H1 (cell line): Measurements from ENCODE around the gene BCKDHB. TPM values are rescaled to one million over a fixed set of nuclear protein-coding genes. Genes with fewer than 3 reads are reported as not detected.

Source experiments
- CTCF ChIA-PET: fragments of 300-600 bp; sonication (Branson Sonifier 250); formaldehyde crosslinking; loops from one replicate; lab custom pipeline; 2021; ENCODE audit not compliant: partially characterized antibody; lab: Charles Lee
- POLR2A ChIA-PET: fragments of 300-600 bp; sonication (Branson Sonifier 250); formaldehyde crosslinking; loops from one replicate; lab custom pipeline; 2021; ENCODE audit warnings: inconsistent platforms; ENCODE audit not compliant: partially characterized antibody; lab: Charles Lee
- DNase-seq, 2 experiments: peaks; one replicate each; pipeline versions ENCODE4 v3.0.0 to v3.0.0-alpha.2; 2010 to 2022; ENCODE audit warnings: low spot score in 2 of 2, low read depth in 1 of 2, mixed read lengths in 1 of 2
- FAIRE-seq: peaks from 2 replicates; lab custom pipeline; 2011; peaks lifted over from hg19 to GRCh38; lab: Jason Lieb, UNC
- H2AFZ ChIP-seq: 2 replicates; pipeline ENCODE4 v1.8.1; 2012; ENCODE audit warnings: low read length, inconsistent platforms
- H2AK5ac ChIP-seq: 2 replicates; pipeline ENCODE4 v1.6.1; 2013; ENCODE audit warnings: low read depth, low read length
- H2BK120ac ChIP-seq: replicated peaks from 2 replicates; pipeline ENCODE3; 2013; ENCODE audit warnings: low read depth, low read length, inconsistent platforms
- H2BK12ac ChIP-seq: 2 replicates; pipeline ENCODE4 v1.6.1; 2013; ENCODE audit warnings: low read depth, low read length
- H2BK15ac ChIP-seq: 2 replicates; pipeline ENCODE4 v1.6.1; 2013; ENCODE audit warnings: low read length
- H2BK20ac ChIP-seq: 2 replicates; pipeline ENCODE4 v1.6.1; 2013; ENCODE audit warnings: low read length
- H2BK5ac ChIP-seq: 2 replicates; pipeline ENCODE4 v1.6.1; 2013; ENCODE audit warnings: low read depth, low read length
- H3K14ac ChIP-seq: 2 replicates; pipeline ENCODE4 v1.6.1; 2013; ENCODE audit warnings: inconsistent platforms; ENCODE audit not compliant: insufficient read length
- H3K18ac ChIP-seq: 2 replicates; pipeline ENCODE4 v1.6.1; 2013; ENCODE audit warnings: low read length; ENCODE audit errors: extremely low read depth
- H3K23ac ChIP-seq: 2 replicates; pipeline ENCODE4 v1.6.1; 2013; ENCODE audit warnings: inconsistent platforms; ENCODE audit not compliant: insufficient read length
- H3K23me2 ChIP-seq: 2 replicates; pipeline ENCODE4 v1.6.1; 2013; ENCODE audit warnings: low read depth, low read length
- H3K27ac ChIP-seq: 2 replicates; pipeline ENCODE4 v1.6.1; 2011; ENCODE audit warnings: low read depth, low read length, inconsistent platforms
- H3K27me3 ChIP-seq, 4 experiments: replicated peaks in 1 of 4; 1 replicate in 1 of 4; 2 replicates in 3 of 4; pipeline versions ENCODE4 v1.6.1 to v1.8.1; 2011 to 2013; ENCODE audit warnings: low read length in 3 of 4, mild to moderate bottlenecking in 3 of 4, inconsistent platforms in 2 of 4, mixed read lengths in 2 of 4, moderate library complexity in 1 of 4; ENCODE audit not compliant: control insufficient read depth in 3 of 4, insufficient read depth in 3 of 4; ENCODE audit errors: extremely low read depth in 1 of 4
- H3K36me3 ChIP-seq, 4 experiments: 2 replicates each; pipeline versions ENCODE4 v1.6.1 to v1.8.1; 2011 to 2013; ENCODE audit warnings: mild to moderate bottlenecking in 4 of 4, low read length in 3 of 4, moderate library complexity in 2 of 4, control low read depth in 1 of 4, inconsistent platforms in 1 of 4; ENCODE audit not compliant: insufficient read depth in 4 of 4, control insufficient read depth in 2 of 4
- H3K4ac ChIP-seq: replicated peaks from 2 replicates; pipeline ENCODE3; 2013; ENCODE audit warnings: low read length, low read depth, mixed read lengths, inconsistent platforms; ENCODE audit not compliant: insufficient read length
- H3K4me1 ChIP-seq, 4 experiments: replicated peaks in 1 of 4; 1 replicate in 1 of 4; 2 replicates in 3 of 4; pipeline versions ENCODE4 v1.6.1 to v1.8.1; 2011 to 2013; ENCODE audit warnings: low read length in 3 of 4, inconsistent platforms in 2 of 4, mixed read lengths in 1 of 4; ENCODE audit not compliant: insufficient read depth in 4 of 4, control insufficient read depth in 3 of 4
- H3K4me2 ChIP-seq, 2 experiments: 2 replicates each; pipeline versions ENCODE4 v1.6.1 to v1.8.1; 2011 to 2013; ENCODE audit warnings: low read depth in 2 of 2, low read length in 2 of 2, control low read depth in 1 of 2, inconsistent platforms in 1 of 2, mild to moderate bottlenecking in 1 of 2; ENCODE audit not compliant: insufficient read depth in 1 of 2
- H3K4me3 ChIP-seq, 4 experiments: fragments of 200-600, 300-600 bp in 1 of 4; sonication (generic), shearing (Covaris generic), sonication (Bioruptor Twin) in 1 of 4; 2 replicates each; pipeline versions ENCODE4 v1.5.1 to v1.8.1; 2011 to 2016; ENCODE audit warnings: low read length in 4 of 4, low read depth in 3 of 4, control low read depth in 2 of 4, inconsistent platforms in 2 of 4, mild to moderate bottlenecking in 2 of 4, mixed read lengths in 1 of 4, moderate library complexity in 1 of 4; ENCODE audit not compliant: insufficient read depth in 2 of 4; ENCODE audit errors: extremely low read depth in 1 of 4
- H3K56ac ChIP-seq: replicated peaks from 2 replicates; pipeline ENCODE3; 2013; ENCODE audit warnings: low read depth, mild to moderate bottlenecking, mixed read lengths, low read length, inconsistent platforms; ENCODE audit not compliant: insufficient read length
- H3K79me1 ChIP-seq: 2 replicates; pipeline ENCODE4 v1.6.1; 2013; ENCODE audit warnings: low read depth, low read length, control low read depth
- H3K79me2 ChIP-seq, 2 experiments: 2 replicates each; pipeline versions ENCODE4 v1.6.1 to v1.8.1; 2012 to 2013; ENCODE audit warnings: low read length in 2 of 2, mild to moderate bottlenecking in 2 of 2, inconsistent platforms in 1 of 2; ENCODE audit not compliant: insufficient read depth in 2 of 2, control insufficient read depth in 1 of 2
- H3K9ac ChIP-seq, 4 experiments: replicated peaks in 1 of 4; 1 replicate in 1 of 4; 2 replicates in 3 of 4; pipeline versions ENCODE4 v1.6.1 to v1.8.1; 2011 to 2013; ENCODE audit warnings: low read depth in 3 of 4, low read length in 3 of 4, control low read depth in 2 of 4, mild to moderate bottlenecking in 2 of 4, moderate library complexity in 2 of 4, inconsistent platforms in 1 of 4; ENCODE audit errors: extremely low read depth in 1 of 4
- H3K9me3 ChIP-seq, 2 experiments: 2 replicates each; pipeline versions ENCODE4 v1.6.1 to v1.8.1; 2012 to 2013; ENCODE audit warnings: mild to moderate bottlenecking in 2 of 2, moderate library complexity in 2 of 2, control low read depth in 1 of 2, inconsistent platforms in 1 of 2, low read depth in 1 of 2, low read length in 1 of 2, mixed read lengths in 1 of 2; ENCODE audit not compliant: insufficient read depth in 2 of 2
- H4K20me1 ChIP-seq, 2 experiments: replicated peaks in 1 of 2; 2 replicates each; pipeline versions ENCODE3 to v1.8.1; 2011 to 2013; ENCODE audit warnings: inconsistent platforms in 2 of 2, low read length in 2 of 2, mild to moderate bottlenecking in 1 of 2; ENCODE audit not compliant: insufficient read depth in 2 of 2, control insufficient read depth in 1 of 2
- H4K5ac ChIP-seq: 2 replicates; pipeline ENCODE4 v1.6.1; 2013; ENCODE audit warnings: low read length, low read depth, mixed read lengths, inconsistent platforms; ENCODE audit not compliant: insufficient read length
- H4K8ac ChIP-seq: 2 replicates; pipeline ENCODE4 v1.8.0; 2013; ENCODE audit warnings: mild to moderate bottlenecking, moderate library complexity, low read length, inconsistent platforms; ENCODE audit not compliant: insufficient read depth; ENCODE audit errors: extremely low read depth
- H4K91ac ChIP-seq: replicated peaks from 2 replicates; pipeline ENCODE3; 2013; ENCODE audit warnings: low read length, mixed read lengths, inconsistent platforms; ENCODE audit not compliant: insufficient read length
- BACH1 ChIP-seq: IDR thresholded peaks from 2 replicates; pipeline ENCODE4 v1.6.1; 2012; ENCODE audit warnings: low read length, improper control_type of control experiment
- BCL11A ChIP-seq, 2 experiments: IDR thresholded peaks; one replicate each; pipeline ENCODE4 v1.6.1; 2011; ENCODE audit warnings: low read depth in 2 of 2, low read length in 2 of 2, mild to moderate bottlenecking in 2 of 2
- BRCA1 ChIP-seq: IDR thresholded peaks from 2 replicates; pipeline ENCODE4 v1.6.1; 2012; ENCODE audit warnings: low read depth, low read length, improper control_type of control experiment
- CHD1 ChIP-seq: IDR thresholded peaks from 2 replicates; pipeline ENCODE4 v1.6.1; 2012; ENCODE audit warnings: low read depth, low read length, improper control_type of control experiment
- CHD2 ChIP-seq: IDR thresholded peaks from 2 replicates; pipeline ENCODE4 v1.6.1; 2012; ENCODE audit warnings: low read length, improper control_type of control experiment
- HDAC2 ChIP-seq, 2 experiments: fragments of 300-600 bp in 1 of 2; sonication (generic) in 1 of 2; IDR thresholded peaks; 2 replicates each; pipeline ENCODE4 v1.6.1; 2011 to 2012; ENCODE audit warnings: low read depth in 2 of 2, low read length in 2 of 2, mild to moderate bottlenecking in 2 of 2, moderate library complexity in 2 of 2, borderline replicate concordance in 1 of 2, inconsistent platforms in 1 of 2
- POU5F1 ChIP-seq: IDR thresholded peaks from 2 replicates; pipeline ENCODE4 v1.6.1; 2011; ENCODE audit warnings: low read depth, mild to moderate bottlenecking, low read length, moderate library complexity
- SP4 ChIP-seq: IDR thresholded peaks from 2 replicates; pipeline ENCODE4 v1.6.1; 2012; ENCODE audit warnings: low read length, inconsistent platforms
- SUZ12 ChIP-seq: fragments of 200-600 bp; sonication (generic); IDR thresholded peaks from 2 replicates; pipeline ENCODE4 v1.6.1; 2012; ENCODE audit warnings: mild to moderate bottlenecking, inconsistent platforms, low read length, moderate library complexity, mixed read lengths
- WGBS, 2 experiments: shearing (Covaris generic) in 1 of 2; methylation state at CpG; one replicate each; pipeline versions ENCODE4 v1.1.6 to v1.1.7; 2013 to 2015; ENCODE audit warnings: low lambda C conversion rate in 2 of 2, mixed read lengths in 2 of 2, inconsistent platforms in 1 of 2, low coverage in 1 of 2, missing lambda C conversion rate in 1 of 2; ENCODE audit not compliant: insufficient replicate concordance in 2 of 2, insufficient coverage in 1 of 2, insufficient read length in 1 of 2; ENCODE audit errors: extremely low coverage in 1 of 2, missing lambda C conversion rate in 1 of 2; 5-methylcytosine and 5-hydroxymethylcytosine counted together
- polyA plus RNA-seq, 7 experiments: library from polyadenylated mRNA; depleted of rRNA in 3 of 7; stranded (reverse) in 5 of 7; unstranded in 2 of 7; fragments of >200 nt in 5 of 7; fragments of 200-250 nt in 2 of 7; gene quantifications; 1 replicate in 5 of 7; 2 replicates in 1 of 7; 4 replicates in 1 of 7; pipeline versions ENCODE4 v1.2.1 to v1.2.3, GENCODE V29; 2011 to 2013; ENCODE audit warnings: missing spikeins in 2 of 7, mixed read lengths in 2 of 7
- total RNA-seq: library from RNA; stranded (reverse); fragmentation: NEBNext Ultra II Directional; extraction: Animal tissue kit (Norgen Biotek cat#: 25700); gene quantifications from 2 replicates; pipeline ENCODE4 v1.2.1, GENCODE V29; 2021
- TF ChIP-seq, protein P1 (sequence below), 3 experiments: IDR thresholded peaks; 1 replicate in 2 of 3; 2 replicates in 1 of 3; pipeline versions ENCODE4 v1.5.1 to v1.6.1; 2011; ENCODE audit warnings: low read length in 3 of 3, mild to moderate bottlenecking in 3 of 3, inconsistent platforms in 2 of 3, low read depth in 1 of 3, moderate library complexity in 1 of 3; ENCODE audit not compliant: insufficient read depth in 1 of 3; ENCODE audit errors: control extremely low read depth in 1 of 3

The BCKDHB gene
- total and polyA plus RNA-seq, 2 of the 8 experiments (the other 6 are each of a cell fraction or from before 2014, with no cell fraction given): 22.1 to 30.8 TPM

DNA sequence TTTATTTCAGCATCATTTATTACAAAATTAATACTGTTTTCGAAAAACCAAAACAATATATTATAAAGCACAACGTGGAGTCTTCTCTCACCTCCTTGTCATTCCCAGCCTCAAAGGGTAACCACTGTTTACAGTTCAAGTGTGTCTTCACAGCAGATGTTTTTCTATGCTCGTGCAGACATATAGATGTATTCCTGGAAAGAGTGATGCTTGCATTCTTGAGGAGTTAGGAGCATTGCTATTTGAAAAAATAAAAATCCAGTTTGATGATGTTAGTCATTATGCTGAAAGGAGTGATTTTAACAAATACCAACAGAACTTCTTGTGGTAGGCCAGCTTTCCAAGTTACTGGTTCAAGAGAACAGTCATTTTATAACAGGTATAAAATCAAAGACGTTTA, 234.9 kb downstream of the BCKDHB start:
- WGBS, 2 experiments: 78% methylated on average over 4 of the region's 4 CpGs; no CpG with 5 or more reads in 1 of the 2 experiments
- Histone ChIP-seq H3K23ac (no peak overlapping the region), H4K8ac (no peak overlapping the region), H3K27ac (no peak overlapping the region), H2BK15ac (no peak overlapping the region), H2AFZ (no peak overlapping the region), H2BK5ac (no peak overlapping the region), H2BK12ac (no peak overlapping the region), H3K4me2 (no peak overlapping the region), H3K4me1 (0 out of 7 replicates have a peak, but pooled peaks cover 0 to 3% (median 1%) of the 10 kb centered on the region in 4 experiments), H3K14ac (no peak overlapping the region), H4K20me1 (no peaks in the 10 kb centered on the region), H4K91ac (no peak overlapping the region), H3K79me2 (no peaks in the 10 kb centered on the region), H3K18ac (no peak overlapping the region), H3K4me3 (no peak overlapping the region), H3K23me2 (no peaks in the 10 kb centered on the region), H3K36me3 (no peaks in the 10 kb centered on the region), H3K9ac (no peak overlapping the region), H2BK120ac (no peak overlapping the region), H3K56ac (no peak overlapping the region), H3K4ac (no peak overlapping the region), H2BK20ac (no peak overlapping the region), H3K9me3 (no peaks in the 10 kb centered on the region), H3K27me3 (no peaks in the 10 kb centered on the region), H2AK5ac (no peak overlapping the region), H4K5ac (no peak overlapping the region), H3K79me1 (no peaks in the 10 kb centered on the region)
- ChIA-PET POLR2A (interaction anchor here (1.7 kb wide), 1 partner anchor 18 kb away, joined by 4 read pairs; no protein-coding TSS in a partner anchor), CTCF (interaction anchor here (1.1 to 1.4 kb wide), 2 partner anchors 10 to 128 kb away, joined by 4 to 6 read pairs; no protein-coding TSS in a partner anchor)
- TF ChIP-seq BCL11A (IDR thresholded peaks at IDR 0.05; ENCODE audit: low read depth in 2 of 2, low read length in 2 of 2): no peak
- no peak for TF ChIP-seq POU5F1
- TF ChIP-seq BRCA1: no peak
- TF ChIP-seq CHD2: no peak
- no peak for TF ChIP-seq CHD1
- TF ChIP-seq BACH1: no peak
- no peak for TF ChIP-seq HDAC2 (IDR thresholded peaks at IDR 0.05; ENCODE audit: borderline replicate concordance in 1 of 2, low read depth in 2 of 2, low read length in 2 of 2)
- TF ChIP-seq SUZ12: no peak
- TF ChIP-seq, protein P1, sequence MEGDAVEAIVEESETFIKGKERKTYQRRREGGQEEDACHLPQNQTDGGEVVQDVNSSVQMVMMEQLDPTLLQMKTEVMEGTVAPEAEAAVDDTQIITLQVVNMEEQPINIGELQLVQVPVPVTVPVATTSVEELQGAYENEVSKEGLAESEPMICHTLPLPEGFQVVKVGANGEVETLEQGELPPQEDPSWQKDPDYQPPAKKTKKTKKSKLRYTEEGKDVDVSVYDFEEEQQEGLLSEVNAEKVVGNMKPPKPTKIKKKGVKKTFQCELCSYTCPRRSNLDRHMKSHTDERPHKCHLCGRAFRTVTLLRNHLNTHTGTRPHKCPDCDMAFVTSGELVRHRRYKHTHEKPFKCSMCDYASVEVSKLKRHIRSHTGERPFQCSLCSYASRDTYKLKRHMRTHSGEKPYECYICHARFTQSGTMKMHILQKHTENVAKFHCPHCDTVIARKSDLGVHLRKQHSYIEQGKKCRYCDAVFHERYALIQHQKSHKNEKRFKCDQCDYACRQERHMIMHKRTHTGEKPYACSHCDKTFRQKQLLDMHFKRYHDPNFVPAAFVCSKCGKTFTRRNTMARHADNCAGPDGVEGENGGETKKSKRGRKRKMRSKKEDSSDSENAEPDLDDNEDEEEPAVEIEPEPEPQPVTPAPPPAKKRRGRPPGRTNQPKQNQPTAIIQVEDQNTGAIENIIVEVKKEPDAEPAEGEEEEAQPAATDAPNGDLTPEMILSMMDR (IDR thresholded peaks at IDR 0.05; ENCODE audit: control extremely low read depth in 1 of 3, insufficient read depth in 1 of 3, low read depth in 1 of 3, low read length in 3 of 3): no peak
- no peak for TF ChIP-seq SP4
- no peak for DNase-seq
- no peak for FAIRE-seq
